Calu3 (cell line): ENCODE measurements around the gene SRL. TPM values are rescaled to one million over a fixed set of nuclear protein-coding genes. Genes with fewer than 3 reads are reported as not detected.

Experiments
- BruUV-seq: library from RNA; stranded (reverse); fragments of 400-500 nt; replicated peaks from 2 replicates; lab custom pipeline; 2021; lab: Mats Ljungman, UMichigan
- CTCF ChIA-PET: fragments of 300-600 bp; sonication (Branson Sonifier 250); formaldehyde crosslinking; loops from one replicate; lab custom pipeline; 2022; ENCODE audit warnings: antibody characterized with exemption; lab: Charles Lee
- DNase-seq: peaks from one replicate; pipeline ENCODE4 v3.0.0; 2022
- H3K27ac Mint-ChIP-seq: one replicate; pipeline ENCODE4 v1.8.0; 2022; ENCODE audit warnings: mixed read lengths; ENCODE audit not compliant: unreplicated experiment
- H3K27me3 Mint-ChIP-seq: one replicate; pipeline ENCODE4 v1.8.0; 2022; ENCODE audit warnings: mixed read lengths; ENCODE audit not compliant: unreplicated experiment
- H3K36me3 Mint-ChIP-seq: one replicate; pipeline ENCODE4 v1.8.0; 2022; ENCODE audit warnings: mild to moderate bottlenecking, moderate library complexity, mixed read lengths; ENCODE audit not compliant: insufficient read depth, unreplicated experiment
- H3K4me1 Mint-ChIP-seq: one replicate; pipeline ENCODE4 v1.8.0; 2022; ENCODE audit warnings: mild to moderate bottlenecking, low read depth, mixed read lengths; ENCODE audit not compliant: unreplicated experiment
- H3K4me3 Mint-ChIP-seq: one replicate; pipeline ENCODE4 v1.8.0; 2022; ENCODE audit warnings: mild to moderate bottlenecking, low read depth, moderate library complexity, mixed read lengths; ENCODE audit not compliant: unreplicated experiment
- H3K9me3 Mint-ChIP-seq: one replicate; pipeline ENCODE4 v1.8.0; 2022; ENCODE audit warnings: low read depth, mixed read lengths; ENCODE audit not compliant: unreplicated experiment
- intact Hi-C: fragments of 100-400 bp; cut with micrococcal nuclease; formaldehyde crosslinking; loops from one replicate; pipeline ENCODE4 v1.10.0; 2022; ENCODE audit not compliant: unreplicated experiment
- total RNA-seq: library from RNA; stranded (reverse); gene quantifications from 2 replicates; pipeline ENCODE4 v1.2.3, GENCODE V29; 2022
- TF ChIP-seq, protein P1 (sequence below): fragments of 200-600 bp; IDR thresholded peaks from one replicate; pipeline ENCODE4 v1.8.0; 2022; ENCODE audit warnings: antibody characterized with exemption; ENCODE audit not compliant: unreplicated experiment

Gene SRL
- total RNA-seq, 1 experiment from 2014 or later, result not detected

DNA sequence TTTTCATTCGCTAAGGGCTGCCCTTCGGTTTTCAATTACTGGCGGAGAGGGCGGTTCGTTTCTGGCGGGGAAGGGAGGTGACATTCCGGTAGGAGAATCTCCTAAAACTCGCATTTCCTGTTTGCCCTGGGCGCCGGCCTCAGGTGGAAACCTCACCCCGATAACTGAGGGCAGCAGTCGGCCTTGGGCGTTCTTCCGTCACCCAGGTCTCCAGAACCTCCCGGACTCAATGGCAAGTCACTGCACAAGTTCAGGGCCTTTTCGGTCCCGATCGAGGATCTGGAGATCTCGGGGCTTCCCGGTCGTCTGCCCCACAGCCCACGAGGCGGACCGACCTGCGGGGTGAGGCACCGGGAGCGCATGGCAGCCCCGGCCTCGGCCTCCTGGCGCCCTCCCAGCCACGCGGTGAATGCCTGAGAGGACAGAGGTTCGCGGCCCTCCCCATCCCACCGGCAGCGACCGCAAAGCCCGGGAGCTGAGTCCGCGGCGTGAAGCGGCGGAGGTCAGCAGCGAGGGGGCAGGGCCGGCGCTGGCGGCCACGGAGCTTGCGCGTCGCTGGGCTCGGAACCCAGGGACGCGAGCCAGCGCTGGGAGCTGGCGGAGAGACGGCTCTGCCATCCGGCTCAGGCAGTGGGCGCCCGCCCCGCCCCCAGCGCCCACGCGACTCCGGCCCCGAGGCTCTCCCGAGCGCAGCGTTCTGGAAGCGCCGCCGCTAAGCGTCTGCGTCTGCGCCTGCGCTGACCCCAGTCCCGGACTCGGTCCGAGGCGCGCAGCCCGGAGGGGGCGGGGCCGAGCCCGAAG is 58.4 kb downstream of the SRL start:
- CTCF ChIA-PET, result interaction anchor here (0.7 to 1.2 kb wide), 5 partner anchors 17 to 199 kb away, joined by 3 to 4 read pairs (median 3); partner anchors contain the start of gene TFAP4
- intact Hi-C loops, result no loop called here
- Mint-ChIP-seq H3K36me3 (peaks cover 21% of the 10 kb centered on the region), H3K9me3 (no peaks in the 10 kb centered on the region), H3K27ac (peak overlapping the region; percentile 50), H3K27me3 (peaks cover 17% of the 10 kb centered on the region), H3K4me1 (peaks cover 19% of the 10 kb centered on the region), H3K4me3 (peak overlapping the region; percentile 63)
- TF ChIP-seq, protein P1, sequence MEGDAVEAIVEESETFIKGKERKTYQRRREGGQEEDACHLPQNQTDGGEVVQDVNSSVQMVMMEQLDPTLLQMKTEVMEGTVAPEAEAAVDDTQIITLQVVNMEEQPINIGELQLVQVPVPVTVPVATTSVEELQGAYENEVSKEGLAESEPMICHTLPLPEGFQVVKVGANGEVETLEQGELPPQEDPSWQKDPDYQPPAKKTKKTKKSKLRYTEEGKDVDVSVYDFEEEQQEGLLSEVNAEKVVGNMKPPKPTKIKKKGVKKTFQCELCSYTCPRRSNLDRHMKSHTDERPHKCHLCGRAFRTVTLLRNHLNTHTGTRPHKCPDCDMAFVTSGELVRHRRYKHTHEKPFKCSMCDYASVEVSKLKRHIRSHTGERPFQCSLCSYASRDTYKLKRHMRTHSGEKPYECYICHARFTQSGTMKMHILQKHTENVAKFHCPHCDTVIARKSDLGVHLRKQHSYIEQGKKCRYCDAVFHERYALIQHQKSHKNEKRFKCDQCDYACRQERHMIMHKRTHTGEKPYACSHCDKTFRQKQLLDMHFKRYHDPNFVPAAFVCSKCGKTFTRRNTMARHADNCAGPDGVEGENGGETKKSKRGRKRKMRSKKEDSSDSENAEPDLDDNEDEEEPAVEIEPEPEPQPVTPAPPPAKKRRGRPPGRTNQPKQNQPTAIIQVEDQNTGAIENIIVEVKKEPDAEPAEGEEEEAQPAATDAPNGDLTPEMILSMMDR, result no peak
- DNase-seq, result peak; percentile 99
- TSS peak; percentile 82 for BruUV-seq

DNA sequence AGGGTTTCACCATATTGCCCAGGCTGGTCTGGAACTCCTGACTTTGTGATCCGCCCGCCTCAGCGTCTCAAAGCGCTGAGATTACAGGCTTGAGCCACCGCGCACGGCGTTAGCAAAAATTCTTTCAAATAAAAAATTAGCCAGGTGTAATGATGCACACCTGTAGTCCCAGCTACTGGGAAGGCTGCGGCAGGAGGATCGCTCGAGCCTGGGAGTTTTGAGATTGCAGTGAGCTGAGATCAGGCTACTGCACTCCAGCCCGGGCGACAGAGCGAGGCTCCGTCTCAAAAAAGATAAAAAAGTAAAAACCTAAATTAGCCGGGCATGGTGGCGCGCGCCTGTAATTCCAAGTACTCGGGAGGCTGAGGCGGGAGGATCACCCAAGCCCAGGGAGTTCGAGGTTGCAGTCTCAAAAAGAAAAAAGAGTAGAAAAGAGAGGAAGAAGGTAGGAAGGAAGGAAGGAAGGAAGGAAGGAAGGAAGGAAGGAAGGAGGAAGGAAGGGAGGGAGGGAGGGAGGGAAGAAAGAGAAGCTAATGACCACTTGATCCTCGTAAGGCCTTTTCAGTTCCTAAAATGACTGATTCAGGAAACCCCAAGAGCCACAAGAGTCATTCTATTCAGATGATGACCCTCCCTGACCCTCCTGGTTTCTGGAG is 59.2 kb downstream of the SRL start:
- no peak for DNase-seq
- H3K36me3 Mint-ChIP-seq, result peaks cover 21% of the 10 kb centered on the region
- peaks cover 11% of the 10 kb centered on the region for H3K27me3 Mint-ChIP-seq
- BruUV-seq, result no TSS peak
- no peaks in the 10 kb centered on the region for H3K9me3 Mint-ChIP-seq
- peak overlapping the region; percentile 63 for H3K4me3 Mint-ChIP-seq
- intact Hi-C loops, result no loop called here
- peaks cover 19% of the 10 kb centered on the region for H3K4me1 Mint-ChIP-seq
- peak overlapping the region; percentile 8 for H3K27ac Mint-ChIP-seq
- CTCF ChIA-PET, result interaction anchor here (0.9 to 1.2 kb wide), 2 partner anchors 18 to 77 kb away, joined by 3 to 4 read pairs; no protein-coding TSS in a partner anchor
- TF ChIP-seq, protein P1, result no peak

DNA sequence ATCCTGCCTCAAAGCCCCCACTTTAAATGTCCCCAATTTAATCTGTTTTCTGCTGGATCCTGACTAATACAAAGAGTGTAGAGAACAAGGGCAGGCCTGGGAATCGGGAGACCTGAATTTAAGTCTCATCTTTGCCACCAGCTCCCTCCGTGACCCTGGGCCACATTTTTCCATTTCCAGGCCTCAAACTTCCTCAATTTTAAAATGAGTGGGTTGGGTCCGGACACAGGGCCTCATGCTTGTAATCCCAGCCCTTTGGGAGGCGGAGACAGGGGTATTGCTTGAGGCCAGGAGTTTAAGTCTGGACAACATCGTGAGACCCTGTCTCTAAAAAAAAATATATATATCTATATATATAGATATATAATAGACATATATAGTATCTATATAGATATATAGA is 61.4 kb downstream of the SRL start:
- H3K4me3 Mint-ChIP-seq, result no peak overlapping the region
- H3K4me1 Mint-ChIP-seq, result peaks cover 24% of the 10 kb centered on the region
- BruUV-seq, result no TSS peak
- no peaks in the 10 kb centered on the region for H3K9me3 Mint-ChIP-seq
- intact Hi-C loops, result no loop called here
- TF ChIP-seq, protein P1, result no peak
- CTCF ChIA-PET, result no interaction called here
- H3K27ac Mint-ChIP-seq, result no peak overlapping the region
- no peak for DNase-seq
- peaks cover 21% of the 10 kb centered on the region for H3K36me3 Mint-ChIP-seq
- H3K27me3 Mint-ChIP-seq, result no peaks in the 10 kb centered on the region

DNA sequence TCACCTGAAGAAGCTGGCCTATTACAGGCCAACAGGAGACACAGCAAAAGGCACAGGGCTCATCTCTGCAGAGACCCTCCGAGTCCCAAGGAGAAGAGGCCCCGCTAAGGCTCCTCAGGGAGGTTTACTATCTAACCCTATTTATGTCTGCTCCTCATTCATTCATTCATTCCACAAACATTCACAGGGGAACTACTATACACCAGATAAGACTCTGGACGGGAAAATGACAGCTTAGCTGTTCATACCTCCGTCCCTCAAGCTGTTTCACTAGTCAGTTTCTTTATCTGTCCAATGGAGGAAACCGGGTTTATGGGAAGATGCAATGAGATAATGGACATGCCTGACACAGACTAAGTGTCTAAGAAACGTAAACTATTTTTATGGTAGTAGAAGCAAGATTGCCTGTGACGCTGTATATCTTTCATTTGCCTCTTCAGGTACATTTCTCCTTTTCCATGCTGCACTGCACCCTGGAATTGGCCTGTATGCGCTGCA is 62.1 kb downstream of the SRL start:
- no peak overlapping the region for H3K4me3 Mint-ChIP-seq
- peaks cover 21% of the 10 kb centered on the region for H3K4me1 Mint-ChIP-seq
- CTCF ChIA-PET, result no interaction called here
- H3K27me3 Mint-ChIP-seq, result no peaks in the 10 kb centered on the region
- H3K36me3 Mint-ChIP-seq, result peaks cover 19% of the 10 kb centered on the region
- H3K9me3 Mint-ChIP-seq, result no peaks in the 10 kb centered on the region
- intact Hi-C loops, result no loop called here
- no peak overlapping the region for H3K27ac Mint-ChIP-seq
- BruUV-seq, result no TSS peak
- no peak for DNase-seq
- TF ChIP-seq, protein P1, result no peak
